ENCODE results near the gene AKR1C2.
"Not testable (repeated sequence)": the region's sequence is repeated elsewhere in the genome, so short reads cannot be mapped to it uniquely, and the experiment has no call there.

The AKR1C2 gene

DNA sequence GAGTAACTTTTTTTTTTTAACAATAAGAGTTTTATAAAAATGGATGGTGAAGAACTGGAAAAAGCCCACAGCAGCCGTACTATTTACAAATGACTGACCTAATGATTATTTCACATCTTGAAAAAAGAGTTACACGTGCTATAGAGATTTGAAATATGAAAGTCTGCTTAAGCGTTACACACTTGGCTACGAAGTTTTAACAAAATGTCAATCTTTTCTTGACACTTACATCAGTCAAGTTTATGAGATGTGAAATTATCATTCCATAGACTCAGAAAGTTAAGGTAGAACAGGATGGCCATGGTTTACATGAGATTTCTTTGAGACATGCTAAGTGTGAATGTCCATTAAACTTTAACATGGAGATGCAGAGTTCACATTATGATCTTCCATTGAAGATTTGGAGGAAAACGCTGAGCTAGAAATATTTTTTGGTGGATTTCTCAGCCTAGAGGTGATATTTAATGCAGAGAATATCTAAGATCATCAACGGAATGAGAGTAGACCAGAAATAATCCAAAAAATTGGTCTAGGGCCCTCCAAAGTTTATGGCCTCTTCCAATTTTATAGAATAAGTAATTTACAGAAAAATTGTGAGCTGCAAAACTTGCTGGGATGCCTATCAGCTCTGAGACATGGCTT lies 15.5 kb downstream of the AKR1C2 start:
- not testable (repeated sequence) for DNase-seq (ENCODE audit: low read depth)

GRCh38 chr10:4984971-4985594 lies 18.6 kb downstream of the AKR1C2 start:
- no peak for DNase-seq (ENCODE audit: low read depth)

DNA sequence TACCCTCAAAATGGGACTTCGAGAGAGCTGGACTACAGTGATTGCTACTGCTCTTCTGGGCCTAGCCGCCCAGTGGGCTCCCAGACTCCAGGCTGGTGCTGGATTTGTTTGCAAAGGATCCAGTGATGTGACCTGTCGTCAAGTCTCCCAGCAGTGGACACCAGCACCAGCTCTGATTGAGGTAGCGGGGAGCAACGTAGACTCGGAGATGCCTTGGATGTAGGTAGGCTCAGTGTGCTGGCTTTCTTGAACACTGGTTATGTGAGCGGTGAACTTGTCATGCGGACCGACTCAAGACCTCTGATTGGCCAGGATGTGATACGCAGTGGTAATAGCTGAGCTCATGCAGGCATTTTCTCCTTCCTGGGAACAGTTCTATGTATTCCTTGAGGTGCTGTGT lies 19.4 kb downstream of the AKR1C2 start:
- DNase-seq (ENCODE audit: low read depth), result no peak

DNA sequence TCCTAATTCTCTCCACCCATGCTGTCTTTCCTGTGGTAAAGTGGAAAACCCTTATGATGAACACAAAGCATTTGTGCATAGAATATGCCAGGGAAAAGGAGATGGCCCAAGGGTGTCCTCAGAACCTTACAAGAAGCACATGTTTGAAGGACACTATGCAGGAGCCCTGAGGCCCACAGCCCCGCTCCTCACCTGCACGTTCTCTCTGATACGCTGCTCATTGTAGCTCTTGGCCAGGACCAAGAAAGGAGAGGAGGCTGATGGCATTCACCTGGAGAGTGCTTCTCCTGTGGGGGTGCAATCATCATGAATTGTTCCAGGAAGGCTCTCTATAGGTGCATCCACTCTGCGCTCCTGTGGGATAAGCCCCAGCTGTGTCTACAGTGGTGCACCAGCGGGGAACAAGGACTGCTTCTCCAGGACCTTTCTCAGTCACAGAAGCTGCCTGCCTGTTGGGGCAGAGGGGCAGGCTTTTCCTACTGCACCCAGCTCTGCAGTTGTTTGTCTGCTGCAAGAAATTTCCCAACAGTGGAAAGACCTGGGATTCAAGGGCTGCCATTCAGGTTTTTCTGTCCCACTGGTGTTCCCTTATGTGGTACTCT lies 19.9 kb downstream of the AKR1C2 start:
- DNase-seq (ENCODE audit: low read depth), result no peak

GRCh38 chr10:4982764-4983226 lies 20.9 kb downstream of the AKR1C2 start:
- no peak for DNase-seq (ENCODE audit: low read depth)

- DNase-seq (ENCODE audit: low read depth), result no peak
These were observed 21.8 kb downstream of the AKR1C2 start for GRCh38 chr10:4981722-4982471.

GRCh38 chr10:4980793-4981192 lies 22.9 kb downstream of the AKR1C2 start:
- no peak for DNase-seq (ENCODE audit: low read depth)

GRCh38 chr10:4978870-4979269 lies 24.8 kb downstream of the AKR1C2 start:
- no peak for DNase-seq (ENCODE audit: low read depth)

GRCh38 chr10:4977025-4977424 lies 26.6 kb downstream of the AKR1C2 start:
- no peak for DNase-seq (ENCODE audit: low read depth)

- DNase-seq (ENCODE audit: low read depth), result not testable (repeated sequence)
These were observed 29.3 kb downstream of the AKR1C2 start for GRCh38 chr10:4974400-4974799.

DNA sequence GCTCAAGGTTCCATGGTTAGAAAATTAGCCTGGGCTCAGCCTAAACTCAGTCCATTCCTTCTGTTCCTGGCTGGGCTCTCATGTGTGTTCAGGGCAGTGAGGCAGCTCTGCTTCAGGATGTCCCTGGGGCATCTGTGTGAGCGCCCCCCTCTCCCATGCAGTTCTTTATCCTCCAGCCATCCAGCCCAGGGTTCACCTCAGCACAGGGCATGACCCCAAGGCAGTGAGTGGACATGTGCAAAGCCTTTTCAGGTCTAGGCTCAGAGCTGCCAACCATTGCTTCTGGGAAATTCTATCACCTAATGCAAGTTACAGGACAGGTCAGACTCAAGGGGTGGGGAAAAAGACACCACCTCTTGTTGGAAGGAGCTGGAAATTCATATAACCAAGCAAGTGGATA lies 30.4 kb downstream of the AKR1C2 start:
- DNase-seq (ENCODE audit: low read depth), result not testable (repeated sequence)

- not testable (repeated sequence) for DNase-seq (ENCODE audit: low read depth)
These were observed 31.1 kb downstream of the AKR1C2 start for GRCh38 chr10:4972369-4973142.

- not testable (repeated sequence) for DNase-seq (ENCODE audit: low read depth)
These were observed 33.3 kb downstream of the AKR1C2 start for GRCh38 chr10:4970362-4970761.

DNA sequence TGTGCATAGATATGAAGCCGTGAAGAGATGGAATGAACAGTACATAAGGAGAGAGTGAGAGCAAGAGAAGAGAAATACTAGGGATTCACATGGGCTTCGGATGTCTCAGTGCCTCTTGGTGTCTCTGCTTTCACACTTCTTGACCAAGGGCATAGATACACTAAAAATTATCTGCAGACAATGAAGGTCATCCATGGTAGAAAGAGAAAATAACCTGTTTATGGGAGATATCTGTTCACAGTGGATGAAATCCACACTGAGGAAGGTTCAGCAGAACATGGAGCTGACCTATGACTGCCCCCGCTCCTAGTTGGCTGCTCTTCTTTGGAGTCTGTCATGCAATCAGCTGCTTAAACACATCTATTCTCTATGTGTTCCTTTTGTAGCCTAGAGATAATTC lies 34.4 kb downstream of the AKR1C2 start:
- not testable (repeated sequence) for DNase-seq (ENCODE audit: low read depth)

- DNase-seq (ENCODE audit: low read depth), result not testable (repeated sequence)
These were observed 36.5 kb downstream of the AKR1C2 start for GRCh38 chr10:4967189-4967588.

DNA sequence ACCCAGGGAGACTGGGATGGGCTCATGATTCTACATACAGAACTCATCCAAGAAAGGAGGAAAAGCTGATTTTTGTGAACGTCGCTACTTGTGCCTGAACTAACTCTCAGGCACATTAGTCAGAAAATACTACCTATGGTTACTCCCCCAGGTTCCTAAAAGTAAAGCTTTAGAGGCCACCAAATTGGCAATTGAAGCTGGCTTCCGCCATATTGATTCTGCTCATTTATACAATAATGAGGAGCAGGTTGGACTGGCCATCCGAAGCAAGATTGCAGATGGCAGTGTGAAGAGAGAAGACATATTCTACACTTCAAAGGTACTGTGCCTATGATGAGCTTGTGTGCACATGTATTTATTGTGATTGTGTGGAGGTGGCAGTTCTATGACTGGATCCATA lies 37.9 kb downstream of the AKR1C2 start:
- not testable (repeated sequence) for DNase-seq (ENCODE audit: low read depth)

DNA sequence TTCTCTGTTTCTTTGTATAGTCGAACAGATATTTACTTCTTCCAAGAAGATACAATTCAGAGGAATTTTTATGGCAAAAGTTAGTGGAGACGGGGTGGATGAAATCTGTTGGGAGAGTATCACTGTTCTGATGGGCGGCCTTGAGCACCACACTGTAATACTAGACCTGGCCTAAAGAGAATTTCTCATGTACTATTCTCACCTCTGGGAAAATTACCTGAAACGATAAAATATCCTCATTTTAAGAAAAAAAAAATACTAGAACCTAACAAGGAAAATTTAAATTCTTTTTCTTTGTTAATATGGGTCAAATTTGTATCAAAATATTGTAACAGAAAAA lies 39.9 kb downstream of the AKR1C2 start:
- DNase-seq (ENCODE audit: low read depth), result not testable (repeated sequence)

GRCh38 chr10:4962876-4963814 lies 40.5 kb downstream of the AKR1C2 start, which contains the start of gene AKR1C1:
TSS of gene AKR1C1 (plus strand) at chr10:4963415. CDS start at chr10:4963445, 30 bp downstream.
- DNase-seq (ENCODE audit: low read depth), result not testable (repeated sequence)

GRCh38 chr10:4962308-4962707 lies 41.3 kb downstream of the AKR1C2 start:
- DNase-seq (ENCODE audit: low read depth), result not testable (repeated sequence)

DNA sequence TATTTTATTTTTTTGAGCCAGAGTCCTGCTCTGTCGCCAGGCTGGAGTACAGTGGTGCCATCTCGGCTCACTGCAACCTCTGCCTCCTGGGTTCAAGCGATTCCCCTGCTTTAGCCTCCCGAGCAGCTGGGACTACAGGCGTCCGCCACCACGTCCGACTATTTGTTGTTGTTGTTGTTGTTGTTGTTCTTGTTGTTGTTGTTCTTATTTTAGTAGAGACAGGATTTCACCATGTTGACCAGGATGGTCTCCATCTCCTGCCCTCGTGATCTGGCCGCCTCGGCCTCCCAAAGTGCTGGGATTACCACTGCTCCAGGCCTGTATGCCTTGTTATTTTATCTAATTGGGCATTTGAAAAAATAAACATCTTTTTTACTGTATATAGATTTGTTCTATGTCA lies 42.1 kb downstream of the AKR1C2 start:
- DNase-seq (ENCODE audit: low read depth), result not testable (repeated sequence)

Measured in stimulated activated CD4-positive, alpha-beta T cell treated with anti-CD3 and anti-CD28 coated beads, Interleukin-2, amount 100 ng/mL, for 4 hours (primary cell).